HepG2 (cell line): ENCODE results near the gene SEMA7A. TPM values are rescaled to one million over a fixed set of nuclear protein-coding genes. Genes with fewer than 3 reads are reported as not detected.

Experiments used
- BHLHE40 ChIP-seq: IDR thresholded peaks from 2 replicates; pipeline ENCODE4 v1.6.1; 2011; ENCODE audit warnings: low read length, improper control_type of control experiment
- GABPB1 ChIP-seq: IDR thresholded peaks from 2 replicates; pipeline ENCODE4 v1.6.1; 2016; ENCODE audit warnings: mild to moderate bottlenecking, missing genetic modification reagents, moderate library complexity, missing compliant biosample characterization
- HDAC6 ChIP-seq: fragments of 200-600 bp; sonication (generic); IDR thresholded peaks from 2 replicates; pipeline ENCODE4 v1.7.0; 2017; ENCODE audit warnings: mild to moderate bottlenecking, antibody characterized with exemption, low read length, low read depth
- MAX ChIP-seq: IDR thresholded peaks from 2 replicates; pipeline ENCODE4 v1.6.1; 2012; ENCODE audit warnings: inconsistent platforms
- NFKBIZ ChIP-seq: IDR thresholded peaks from 2 replicates; pipeline ENCODE4 v1.6.1; 2018; ENCODE audit warnings: missing genetic modification reagents, missing compliant biosample characterization
- NR3C1 ChIP-seq: sonication (generic); formaldehyde crosslinking; IDR thresholded peaks from 2 replicates; pipeline ENCODE4 v1.4.0; 2020; ENCODE audit warnings: missing genetic modification reagents
- SP2 ChIP-seq: sonication (generic); formaldehyde crosslinking; IDR thresholded peaks from 2 replicates; pipeline ENCODE4 v1.5.1; 2020; ENCODE audit warnings: mild to moderate bottlenecking, missing genetic modification reagents
- STAG1 ChIP-seq: sonication (generic); formaldehyde crosslinking; IDR thresholded peaks from 2 replicates; pipeline ENCODE4 v1.4.0; 2020; ENCODE audit warnings: missing genetic modification reagents
- TCF7L2 ChIP-seq: IDR thresholded peaks from 2 replicates; pipeline ENCODE4 v1.6.1; 2011; ENCODE audit warnings: mild to moderate bottlenecking, low read depth, low read length, moderate library complexity
- TERF1 ChIP-seq: sonication (generic); formaldehyde crosslinking; IDR thresholded peaks from 2 replicates; pipeline ENCODE4 v1.8.0; 2022; ENCODE audit warnings: mild to moderate bottlenecking, missing genetic modification reagents, moderate library complexity
- YEATS2 ChIP-seq: sonication (generic); formaldehyde crosslinking; IDR thresholded peaks from 2 replicates; pipeline ENCODE4 v1.4.0; 2020; ENCODE audit warnings: missing genetic modification reagents, borderline replicate concordance
- ZFP41 ChIP-seq: sonication (generic); formaldehyde crosslinking; IDR thresholded peaks from 2 replicates; pipeline ENCODE4 v1.4.0; 2020; ENCODE audit warnings: mild to moderate bottlenecking, missing genetic modification reagents, borderline replicate concordance
- ZNF17 ChIP-seq: sonication (generic); formaldehyde crosslinking; IDR thresholded peaks from 2 replicates; pipeline ENCODE4 v1.5.0; 2020; ENCODE audit warnings: mild to moderate bottlenecking, missing genetic modification reagents
- ZNF34 ChIP-seq: sonication (generic); formaldehyde crosslinking; IDR thresholded peaks from 2 replicates; pipeline ENCODE4 v1.4.0; 2020; ENCODE audit warnings: mild to moderate bottlenecking, missing genetic modification reagents, borderline replicate concordance
- ZNF343 ChIP-seq: sonication (generic); formaldehyde crosslinking; IDR thresholded peaks from 2 replicates; pipeline ENCODE4 v1.4.0; 2020; ENCODE audit warnings: mild to moderate bottlenecking, missing genetic modification reagents
- ZNF557 ChIP-seq: sonication (generic); formaldehyde crosslinking; IDR thresholded peaks from 2 replicates; pipeline ENCODE4 v1.4.0; 2020; ENCODE audit warnings: missing genetic modification reagents
- ZNF614 ChIP-seq: IDR thresholded peaks from 2 replicates; pipeline ENCODE4 v1.6.1; 2018; ENCODE audit warnings: missing biosample characterization, missing genetic modification reagents, inconsistent platforms, borderline replicate concordance
- ZSCAN25 ChIP-seq: sonication (generic); formaldehyde crosslinking; IDR thresholded peaks from 2 replicates; pipeline ENCODE4 v1.8.0; 2022; ENCODE audit warnings: mild to moderate bottlenecking, missing genetic modification reagents
- polyA plus RNA-seq, 8 experiments: library from polyadenylated mRNA; depleted of rRNA in 3 of 8; stranded (reverse) in 7 of 8; unstranded in 1 of 8; fragments of >200 nt; fragmentation: Illumina TruSeq in 4 of 8; extraction: Trizol in 4 of 8; gene quantifications; 2 replicates each; pipeline versions ENCODE4 v1.2.1 to v1.2.3, GENCODE V29; 2011 to 2016; ENCODE audit warnings: low read depth in 4 of 8, missing spikeins in 1 of 8, mixed read lengths in 1 of 8; ENCODE audit not compliant: insufficient read depth in 1 of 8
- total RNA-seq, 5 experiments: library from RNA; depleted of rRNA; stranded (reverse); fragments of >200 nt; fragmentation: Illumina TruSeq; extraction: Trizol; gene quantifications; 2 replicates each; pipeline ENCODE4 v1.2.3, GENCODE V29; 2016; ENCODE audit warnings: low read depth in 1 of 5
- TF ChIP-seq, protein P1 (sequence below): sonication (generic); formaldehyde crosslinking; IDR thresholded peaks from 2 replicates; pipeline ENCODE4 v1.4.0; 2020; ENCODE audit warnings: missing genetic modification reagents
- TF ChIP-seq, protein P2 (sequence below): IDR thresholded peaks from 2 replicates; pipeline ENCODE4 v1.6.1; 2016
- TF ChIP-seq, protein P3 (sequence below): sonication (generic); formaldehyde crosslinking; IDR thresholded peaks from 2 replicates; pipeline ENCODE4 v1.4.0; 2020; ENCODE audit warnings: missing genetic modification reagents
- TF ChIP-seq, protein P4 (sequence below): sonication (generic); formaldehyde crosslinking; IDR thresholded peaks from 2 replicates; pipeline ENCODE4 v1.5.0; 2020; ENCODE audit warnings: mild to moderate bottlenecking, missing genetic modification reagents, borderline replicate concordance

Gene SEMA7A
- total and polyA plus RNA-seq, 2 of the 13 experiments (the other 11 are each of a cell fraction or from before 2014, with no cell fraction given) = 9.0 to 15.8 TPM

DNA sequence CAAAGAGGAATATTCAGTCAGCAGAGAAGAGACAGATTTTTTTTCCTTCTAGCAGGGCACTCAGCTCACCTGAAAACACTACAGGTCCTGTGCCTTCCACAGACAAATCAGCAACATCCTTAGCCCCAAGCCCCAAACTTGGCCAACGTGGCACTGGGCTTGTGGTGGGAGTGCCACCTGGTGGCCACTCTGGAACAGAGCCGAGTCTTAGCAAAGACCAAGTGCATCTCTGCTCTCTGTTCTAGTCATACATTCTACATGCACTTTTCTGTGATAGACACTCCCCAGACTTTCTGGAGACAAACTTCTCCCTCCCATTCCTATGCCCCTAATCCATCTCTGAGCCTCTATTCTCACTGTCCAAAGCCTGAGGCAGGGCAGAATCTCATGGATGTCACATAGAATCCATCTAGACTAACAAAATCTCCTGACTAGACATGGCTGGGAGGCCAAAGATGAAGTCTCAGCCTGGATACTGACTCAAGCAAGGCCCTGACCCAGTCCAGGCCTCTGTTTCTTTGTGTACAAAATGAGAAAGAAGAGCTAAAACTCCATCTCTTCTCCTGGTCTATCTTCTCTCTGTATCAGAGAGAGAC, 5.1 kb upstream of the SEMA7A start (continued):
- TF ChIP-seq, protein P1, sequence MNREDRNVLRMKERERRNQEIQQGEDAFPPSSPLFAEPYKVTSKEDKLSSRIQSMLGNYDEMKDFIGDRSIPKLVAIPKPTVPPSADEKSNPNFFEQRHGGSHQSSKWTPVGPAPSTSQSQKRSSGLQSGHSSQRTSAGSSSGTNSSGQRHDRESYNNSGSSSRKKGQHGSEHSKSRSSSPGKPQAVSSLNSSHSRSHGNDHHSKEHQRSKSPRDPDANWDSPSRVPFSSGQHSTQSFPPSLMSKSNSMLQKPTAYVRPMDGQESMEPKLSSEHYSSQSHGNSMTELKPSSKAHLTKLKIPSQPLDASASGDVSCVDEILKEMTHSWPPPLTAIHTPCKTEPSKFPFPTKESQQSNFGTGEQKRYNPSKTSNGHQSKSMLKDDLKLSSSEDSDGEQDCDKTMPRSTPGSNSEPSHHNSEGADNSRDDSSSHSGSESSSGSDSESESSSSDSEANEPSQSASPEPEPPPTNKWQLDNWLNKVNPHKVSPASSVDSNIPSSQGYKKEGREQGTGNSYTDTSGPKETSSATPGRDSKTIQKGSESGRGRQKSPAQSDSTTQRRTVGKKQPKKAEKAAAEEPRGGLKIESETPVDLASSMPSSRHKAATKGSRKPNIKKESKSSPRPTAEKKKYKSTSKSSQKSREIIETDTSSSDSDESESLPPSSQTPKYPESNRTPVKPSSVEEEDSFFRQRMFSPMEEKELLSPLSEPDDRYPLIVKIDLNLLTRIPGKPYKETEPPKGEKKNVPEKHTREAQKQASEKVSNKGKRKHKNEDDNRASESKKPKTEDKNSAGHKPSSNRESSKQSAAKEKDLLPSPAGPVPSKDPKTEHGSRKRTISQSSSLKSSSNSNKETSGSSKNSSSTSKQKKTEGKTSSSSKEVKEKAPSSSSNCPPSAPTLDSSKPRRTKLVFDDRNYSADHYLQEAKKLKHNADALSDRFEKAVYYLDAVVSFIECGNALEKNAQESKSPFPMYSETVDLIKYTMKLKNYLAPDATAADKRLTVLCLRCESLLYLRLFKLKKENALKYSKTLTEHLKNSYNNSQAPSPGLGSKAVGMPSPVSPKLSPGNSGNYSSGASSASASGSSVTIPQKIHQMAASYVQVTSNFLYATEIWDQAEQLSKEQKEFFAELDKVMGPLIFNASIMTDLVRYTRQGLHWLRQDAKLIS (CRISPR knock-in tag) = no peak
- TF ChIP-seq NFKBIZ (CRISPR knock-in tag) (no peak), YEATS2 (CRISPR knock-in tag) (no peak), ZFP41 (CRISPR knock-in tag) (no peak), NR3C1 (CRISPR knock-in tag) (no peak), STAG1 (peak; percentile 97), HDAC6 (no peak), ZSCAN25 (CRISPR knock-in tag) (no peak), ZNF34 (CRISPR knock-in tag) (no peak), ZNF17 (CRISPR knock-in tag) (no peak), MAX (peak; percentile 23; the same call in 1 of the 2 replicates), ZNF557 (no peak), ZNF343 (CRISPR knock-in tag) (no peak), GABPB1 (CRISPR knock-in tag) (no peak), SP2 (no peak), BHLHE40 (0 out of 2 replicates have a peak, but pooled peaks have one; percentile 15), TERF1 (CRISPR knock-in tag) (no peak), ZNF614 (CRISPR knock-in tag) (0 out of 2 replicates have a peak, but pooled peaks have one; percentile 40), TCF7L2 (no peak)
- TF ChIP-seq, protein P2, sequence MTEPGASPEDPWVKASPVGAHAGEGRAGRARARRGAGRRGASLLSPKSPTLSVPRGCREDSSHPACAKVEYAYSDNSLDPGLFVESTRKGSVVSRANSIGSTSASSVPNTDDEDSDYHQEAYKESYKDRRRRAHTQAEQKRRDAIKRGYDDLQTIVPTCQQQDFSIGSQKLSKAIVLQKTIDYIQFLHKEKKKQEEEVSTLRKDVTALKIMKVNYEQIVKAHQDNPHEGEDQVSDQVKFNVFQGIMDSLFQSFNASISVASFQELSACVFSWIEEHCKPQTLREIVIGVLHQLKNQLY (CRISPR knock-in tag) = no peak
- TF ChIP-seq, protein P3, sequence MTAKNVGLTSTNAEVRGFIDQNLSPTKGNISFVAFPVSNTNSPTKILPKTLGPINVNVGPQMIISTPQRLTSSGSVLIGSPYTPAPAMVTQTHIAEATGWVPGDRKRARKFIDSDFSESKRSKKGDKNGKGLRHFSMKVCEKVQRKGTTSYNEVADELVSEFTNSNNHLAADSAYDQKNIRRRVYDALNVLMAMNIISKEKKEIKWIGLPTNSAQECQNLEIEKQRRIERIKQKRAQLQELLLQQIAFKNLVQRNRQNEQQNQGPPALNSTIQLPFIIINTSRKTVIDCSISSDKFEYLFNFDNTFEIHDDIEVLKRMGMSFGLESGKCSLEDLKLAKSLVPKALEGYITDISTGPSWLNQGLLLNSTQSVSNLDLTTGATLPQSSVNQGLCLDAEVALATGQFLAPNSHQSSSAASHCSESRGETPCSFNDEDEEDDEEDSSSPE (CRISPR knock-in tag) = no peak
- TF ChIP-seq, protein P4, sequence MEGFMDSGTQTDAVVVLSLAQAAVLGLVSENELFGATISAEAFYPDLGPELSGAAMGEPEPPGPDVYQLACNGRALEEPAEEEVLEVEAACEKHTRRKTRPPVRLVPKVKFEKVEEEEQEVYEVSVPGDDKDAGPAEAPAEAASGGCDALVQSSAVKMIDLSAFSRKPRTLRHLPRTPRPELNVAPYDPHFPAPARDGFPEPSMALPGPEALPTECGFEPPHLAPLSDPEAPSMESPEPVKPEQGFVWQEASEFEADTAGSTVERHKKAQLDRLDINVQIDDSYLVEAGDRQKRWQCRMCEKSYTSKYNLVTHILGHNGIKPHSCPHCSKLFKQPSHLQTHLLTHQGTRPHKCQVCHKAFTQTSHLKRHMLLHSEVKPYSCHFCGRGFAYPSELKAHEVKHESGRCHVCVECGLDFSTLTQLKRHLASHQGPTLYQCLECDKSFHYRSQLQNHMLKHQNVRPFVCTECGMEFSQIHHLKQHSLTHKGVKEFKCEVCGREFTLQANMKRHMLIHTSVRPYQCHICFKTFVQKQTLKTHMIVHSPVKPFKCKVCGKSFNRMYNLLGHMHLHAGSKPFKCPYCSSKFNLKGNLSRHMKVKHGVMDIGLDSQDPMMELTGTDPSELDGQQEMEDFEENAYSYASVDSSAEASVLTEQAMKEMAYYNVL (CRISPR knock-in tag) = no peak
